ENCODE results near the gene SYNPO2.
"Not testable (repeated sequence)": the region's sequence is repeated elsewhere in the genome, so short reads cannot be mapped to it uniquely, and the experiment has no call there.

The SYNPO2 gene

DNA sequence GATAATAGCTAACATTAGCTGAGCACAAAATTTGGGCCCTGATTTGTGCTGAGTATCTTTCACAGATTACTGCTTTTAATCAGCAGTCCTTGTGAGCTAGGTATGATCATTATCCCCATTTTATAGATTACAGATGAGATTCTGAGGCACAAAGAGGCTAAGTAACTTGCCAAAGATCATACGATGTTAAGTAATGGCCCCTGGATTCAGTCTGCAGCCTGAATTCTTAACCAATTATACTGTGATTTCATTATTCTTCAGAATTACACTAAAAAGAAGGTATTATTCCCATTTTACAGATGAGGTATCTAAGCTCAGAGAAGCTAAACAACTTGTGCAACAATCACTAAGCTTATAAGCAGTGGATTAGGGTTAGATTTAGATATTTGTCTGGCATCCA lies 149.1 kb downstream of the SYNPO2 start:
- no peak for DNase-seq

DNA sequence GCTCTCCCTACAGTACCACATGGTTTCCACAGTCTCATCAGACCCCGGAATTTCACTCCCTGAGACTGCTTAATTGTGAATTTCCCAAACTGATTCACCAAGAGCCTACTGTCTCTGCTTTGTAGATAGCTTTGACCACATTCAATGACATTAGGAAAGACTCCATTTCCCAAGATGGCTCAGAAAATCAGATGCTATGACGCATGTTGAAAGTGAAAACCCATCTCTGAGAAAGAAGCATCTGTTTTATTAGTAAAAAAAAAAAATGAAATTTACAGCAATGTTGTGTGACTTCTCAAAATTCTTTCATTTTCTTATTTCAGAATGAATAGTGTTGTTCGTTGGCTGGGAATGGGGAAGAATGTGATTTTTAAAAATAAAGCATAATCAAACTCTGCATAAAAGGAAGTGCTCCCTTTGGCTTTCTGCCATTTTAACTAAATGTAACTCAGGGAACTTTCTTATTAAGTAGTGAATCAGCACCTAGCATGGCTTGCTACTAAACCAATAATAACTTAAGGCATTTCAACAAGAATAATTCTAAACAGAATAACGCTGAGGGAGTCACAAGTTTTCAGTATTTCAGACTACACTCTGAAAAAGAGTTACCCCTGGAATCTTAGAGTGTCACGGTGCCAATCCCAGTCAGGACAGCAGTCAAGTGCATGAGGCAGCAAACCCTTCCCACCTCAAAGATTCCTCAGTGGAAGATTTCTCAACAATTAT lies 149.6 kb downstream of the SYNPO2 start:
- no peak for DNase-seq

DNA sequence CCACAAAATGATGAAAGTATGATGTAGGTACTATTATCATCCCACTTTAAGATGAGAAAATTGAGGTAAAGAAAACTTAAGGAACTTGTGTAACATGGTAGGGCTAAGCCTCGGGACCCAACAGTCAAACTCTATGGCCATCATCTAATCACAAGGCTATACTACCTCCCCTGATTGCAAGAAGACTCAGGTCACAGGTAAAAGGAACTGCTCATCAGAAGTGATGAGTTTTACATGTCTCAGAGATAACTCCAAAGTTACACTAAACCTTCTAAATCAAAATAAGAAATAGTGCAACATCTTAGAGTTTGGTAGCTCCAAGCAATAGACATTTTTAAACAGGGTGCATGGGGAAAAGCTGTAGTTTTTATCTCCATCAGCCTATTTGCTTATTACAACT lies 150.5 kb downstream of the SYNPO2 start:
- no peak for DNase-seq

GRCh38 chr4:119039779-119040178 lies 151.1 kb downstream of the SYNPO2 start:
- DNase-seq = no peak

- no peak for DNase-seq
Observed at GRCh38 chr4:119040261-119040660, 151.6 kb downstream of the SYNPO2 start.

DNA sequence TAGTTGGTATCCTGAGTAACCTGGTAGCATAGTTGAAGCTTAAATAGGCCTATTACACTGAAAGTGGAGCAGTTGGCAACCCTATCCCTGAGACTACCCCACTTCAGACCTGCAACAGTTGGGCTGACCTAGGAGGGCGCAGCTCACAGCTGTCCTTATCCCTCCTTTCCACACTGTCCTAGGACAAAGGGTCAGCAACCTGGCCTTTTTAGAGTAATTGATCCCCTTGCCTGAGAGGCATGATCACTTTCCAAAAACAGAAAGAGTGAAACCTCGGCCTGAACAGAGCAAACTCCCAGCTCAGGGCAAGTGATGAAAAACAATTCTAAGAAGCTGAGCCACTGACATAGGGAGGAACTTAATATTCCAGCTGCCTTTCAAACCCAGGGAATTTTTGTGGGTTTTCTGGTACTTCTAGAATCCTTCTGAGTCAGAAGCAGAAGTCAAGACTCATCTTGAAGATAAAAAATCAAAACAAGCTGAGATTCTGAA lies 152.1 kb downstream of the SYNPO2 start:
- DNase-seq = no peak

GRCh38 chr4:119041396-119041795 lies 152.7 kb downstream of the SYNPO2 start:
- no peak for DNase-seq

DNA sequence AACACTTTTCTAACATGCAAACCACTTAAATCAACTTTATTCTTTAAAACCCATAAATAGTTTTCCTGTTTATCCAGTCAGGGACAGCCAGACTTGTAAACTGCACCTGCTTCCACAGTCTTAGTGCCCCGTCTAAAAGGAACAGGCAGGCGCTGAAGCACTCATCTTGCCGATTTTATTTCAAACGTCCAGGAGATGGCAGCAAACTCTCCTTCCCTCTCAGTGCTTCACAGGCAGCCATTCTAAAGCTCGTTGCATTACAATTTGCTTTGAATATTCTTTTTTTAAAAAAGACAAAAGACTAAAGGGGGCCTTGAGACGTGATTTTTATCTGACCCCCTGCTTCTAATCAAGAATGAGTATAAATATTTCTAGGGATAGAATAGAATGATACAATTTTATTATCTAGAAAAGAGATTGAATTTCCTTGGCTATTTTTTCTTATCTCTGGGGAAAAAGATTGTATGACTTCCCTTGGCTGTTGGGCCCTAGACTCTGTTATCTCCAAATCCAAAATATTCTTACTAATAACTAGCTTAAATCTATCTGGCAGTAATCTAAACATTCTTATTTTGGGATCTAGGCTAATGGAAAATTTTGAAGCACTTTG lies 153.4 kb downstream of the SYNPO2 start:
- DNase-seq = peak; percentile 32

GRCh38 chr4:119046263-119046662 lies 157.6 kb downstream of the SYNPO2 start:
- no peak for DNase-seq

GRCh38 chr4:119047059-119047458 lies 158.4 kb downstream of the SYNPO2 start:
- not testable (repeated sequence) for DNase-seq

- DNase-seq = no peak
Observed at GRCh38 chr4:119048446-119048845, 159.8 kb downstream of the SYNPO2 start.

- DNase-seq = no peak
Observed at GRCh38 chr4:119049342-119049741, 160.7 kb downstream of the SYNPO2 start.

DNA sequence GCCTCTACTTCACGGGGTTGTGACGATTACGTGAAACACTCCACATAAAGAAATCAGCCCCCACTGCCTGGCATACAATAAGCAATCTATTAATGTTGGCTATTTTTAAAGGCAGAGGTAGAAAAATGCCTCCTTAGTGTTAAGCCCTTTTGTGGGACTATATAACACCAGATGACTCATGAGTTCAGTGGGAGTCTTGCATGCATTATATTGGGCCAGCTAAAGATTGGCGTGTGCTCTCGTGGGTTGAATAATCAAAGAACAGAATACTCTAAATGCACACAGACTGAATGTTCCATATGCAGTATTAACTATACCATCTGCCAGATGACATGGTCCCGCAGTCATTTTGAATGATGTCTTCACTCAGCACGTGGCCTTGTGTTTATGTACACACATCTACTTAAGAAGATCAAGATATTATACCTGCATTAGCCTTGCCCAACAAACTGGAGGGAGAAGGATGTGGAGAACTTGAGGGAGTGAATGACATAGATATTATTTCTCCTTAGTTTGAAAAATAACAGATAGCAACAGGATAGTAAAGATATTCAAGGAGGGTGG lies 162.0 kb downstream of the SYNPO2 start:
- DNase-seq = no peak

DNA sequence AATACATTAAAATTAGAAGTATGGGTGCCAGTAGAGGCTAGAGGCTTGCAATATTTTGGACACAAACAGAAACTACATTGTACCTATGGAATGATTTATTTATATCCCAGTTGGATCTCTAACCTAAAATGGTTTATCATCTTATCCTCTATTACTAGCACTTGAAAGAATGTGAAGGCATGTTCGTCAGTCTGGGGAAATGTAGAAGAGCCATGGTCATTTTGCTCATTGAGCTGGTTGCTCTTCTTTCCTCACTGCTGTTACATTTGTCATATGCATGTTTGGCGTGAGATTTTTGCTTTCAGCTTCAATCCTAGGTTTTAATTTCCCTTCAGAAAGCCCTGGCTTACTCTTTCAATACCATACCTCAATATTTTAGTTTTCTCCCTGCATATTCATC lies 164.6 kb downstream of the SYNPO2 start:
- DNase-seq = no peak

DNA sequence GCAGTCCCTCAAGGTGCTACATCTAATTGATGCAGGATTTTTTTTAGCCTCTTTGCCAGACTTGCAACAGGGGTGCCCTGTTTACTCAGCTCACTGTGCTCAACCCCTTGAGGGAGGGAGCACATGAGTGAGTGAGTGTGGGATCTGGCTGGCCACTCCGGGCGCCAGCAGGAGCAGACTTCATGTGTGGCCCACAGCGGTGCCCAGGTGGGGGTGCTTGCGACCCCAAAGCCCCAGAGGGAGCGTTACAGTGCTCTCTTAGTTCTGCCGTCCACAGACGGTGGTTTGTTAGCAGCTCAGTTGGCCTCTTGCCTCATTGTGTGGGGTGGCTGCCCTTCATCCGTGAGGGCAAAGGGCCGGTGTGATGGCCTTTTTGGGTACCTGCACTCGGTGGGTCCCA lies 165.3 kb downstream of the SYNPO2 start:
- DNase-seq = no peak

GRCh38 chr4:119057417-119057816 lies 168.8 kb downstream of the SYNPO2 start:
- DNase-seq = no peak

GRCh38 chr4:119059221-119059620 lies 170.6 kb downstream of the SYNPO2 start:
- no peak for DNase-seq

DNA sequence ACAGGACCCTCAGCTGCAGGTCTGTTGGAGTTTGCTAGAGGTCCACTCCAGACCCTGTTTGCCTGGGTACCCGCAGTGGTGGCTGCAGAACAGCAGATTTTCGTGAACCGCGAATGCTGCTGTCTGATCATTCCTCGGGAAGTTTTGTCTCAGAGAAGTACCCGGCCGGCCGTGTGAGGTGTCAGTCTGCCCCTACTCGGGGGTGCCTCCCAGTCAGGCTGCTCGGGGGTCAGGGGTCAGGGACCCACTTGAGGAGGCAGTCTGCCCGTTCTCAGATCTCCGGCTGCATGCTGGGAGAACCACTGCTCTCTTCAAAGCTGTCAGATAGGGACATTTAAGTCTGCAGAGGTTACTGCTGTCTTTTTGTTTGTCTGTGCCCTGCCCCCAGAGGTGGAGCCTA lies 178.5 kb downstream of the SYNPO2 start:
- not testable (repeated sequence) for DNase-seq

DNA sequence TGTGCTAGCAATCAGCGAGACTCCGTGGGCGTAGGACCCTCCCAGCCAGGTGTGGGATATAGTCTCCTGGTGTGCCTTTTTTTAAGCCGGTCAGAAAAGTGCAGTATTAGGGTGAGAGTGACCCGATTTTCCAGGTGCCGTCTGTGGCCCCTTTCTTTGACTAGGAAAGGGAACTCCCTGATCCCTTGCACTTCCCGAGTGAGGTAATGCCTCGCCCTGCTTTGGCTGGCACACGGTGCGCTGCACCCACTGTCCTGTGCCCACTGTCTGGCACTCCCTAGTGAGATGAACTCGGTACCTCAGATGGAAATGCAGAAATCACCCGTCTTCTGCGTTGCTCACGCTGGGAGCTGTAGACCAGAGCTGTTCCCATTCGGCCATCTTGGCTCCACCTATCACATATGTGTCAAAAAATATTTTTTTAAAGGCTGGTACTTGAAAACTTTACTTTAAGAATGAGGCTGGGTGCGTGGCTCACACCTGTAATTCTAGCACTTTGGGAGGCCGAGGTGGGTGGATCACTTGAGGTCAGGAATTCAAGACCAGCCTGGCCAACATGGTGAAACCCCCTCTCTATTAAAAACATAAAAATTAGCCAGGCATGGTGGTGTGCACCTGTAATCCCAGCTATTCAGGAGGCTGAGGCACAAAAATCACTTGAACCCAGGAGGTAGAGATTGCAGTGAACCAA lies 179.2 kb downstream of the SYNPO2 start:
- not testable (repeated sequence) for DNase-seq

GRCh38 chr4:119068529-119068962 lies 179.9 kb downstream of the SYNPO2 start:
- DNase-seq = no peak

DNA sequence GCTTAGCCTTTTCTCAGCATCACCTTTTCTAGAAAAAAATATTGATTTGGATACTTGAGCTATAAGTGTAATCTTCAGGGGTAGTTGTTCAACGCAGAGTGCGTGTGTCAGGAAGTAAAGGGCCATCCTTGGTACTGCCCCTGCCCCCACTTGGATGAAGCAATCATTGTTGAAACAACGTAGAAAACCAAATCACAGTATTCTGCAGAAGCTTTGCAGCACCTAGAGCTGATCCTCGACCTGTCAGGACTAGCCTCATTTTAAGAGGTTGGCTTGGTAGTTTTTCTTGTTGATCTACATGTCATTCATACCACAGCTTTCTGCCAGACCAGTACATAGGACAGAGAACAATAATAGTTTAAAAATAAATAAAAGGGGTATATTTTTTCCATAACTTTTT lies 181.6 kb downstream of the SYNPO2 start:
- DNase-seq = no peak

GRCh38 chr4:119080721-119081541 lies 192.3 kb downstream of the SYNPO2 start:
- no peak for DNase-seq

GRCh38 chr4:119081542-119081859 lies 192.8 kb downstream of the SYNPO2 start:
- no peak for DNase-seq

All from activated CD4-positive, CD25-positive, alpha-beta regulatory T cell treated with anti-CD3 and anti-CD28 coated beads, Interleukin-2, amount 50 U/mL, for 72 hours (primary cell).